BLaER1 (cell line): ENCODE measurements around the gene DDX39A.
"Not testable (repeated sequence)": the region's sequence is repeated elsewhere in the genome, so short reads cannot be mapped to it uniquely, and the experiment has no call there.

Experiments used
- H3K27ac ChIP-seq: shearing (Covaris generic); formaldehyde crosslinking; 2 replicates; pipeline ENCODE4 v1.8.1; 2022
- H3K27me3 ChIP-seq: shearing (Covaris generic); formaldehyde crosslinking; 2 replicates; pipeline ENCODE4 v1.8.1; 2022
- H3K36me3 ChIP-seq: shearing (Covaris generic); formaldehyde crosslinking; 2 replicates; pipeline ENCODE4 v1.8.1; 2022
- H3K4me1 ChIP-seq: shearing (Covaris generic); formaldehyde crosslinking; 2 replicates; pipeline ENCODE4 v1.8.1; 2022
- H3K4me2 ChIP-seq: shearing (Covaris generic); formaldehyde crosslinking; 2 replicates; pipeline ENCODE4 v1.8.1; 2022
- H3K4me3 ChIP-seq: shearing (Covaris generic); formaldehyde crosslinking; 2 replicates; pipeline ENCODE4 v1.8.1; 2022
- H3K9ac ChIP-seq: shearing (Covaris generic); formaldehyde crosslinking; 2 replicates; pipeline ENCODE4 v1.8.1; 2022
- H3K9me3 ChIP-seq: shearing (Covaris generic); formaldehyde crosslinking; 2 replicates; pipeline ENCODE4 v1.8.1; 2022
- H4K20me1 ChIP-seq: shearing (Covaris generic); formaldehyde crosslinking; 2 replicates; pipeline ENCODE4 v1.8.1; 2022
- Cebpa-rat ChIP-seq: shearing (Covaris generic); IDR thresholded peaks from 2 replicates; pipeline ENCODE4 v1.8.1; 2022

The DDX39A gene

DNA sequence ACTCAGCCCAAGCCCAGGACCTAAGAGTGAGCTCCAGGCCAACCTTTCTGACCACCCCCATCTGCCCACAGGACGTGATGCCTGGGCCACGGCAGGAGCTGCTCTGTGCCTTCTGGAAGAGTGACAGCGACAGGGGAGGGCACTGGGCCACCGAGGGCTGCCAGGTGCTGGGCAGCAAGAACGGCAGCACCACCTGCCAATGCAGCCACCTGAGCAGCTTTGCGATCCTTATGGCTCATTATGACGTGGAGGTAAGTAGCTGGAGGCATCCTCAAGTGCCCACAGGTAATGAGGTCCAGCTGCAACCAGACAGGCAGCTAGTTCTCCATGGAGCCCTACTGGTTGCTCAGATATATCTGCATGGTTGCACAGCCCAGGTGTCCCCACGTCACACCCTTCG lies 14.8 kb downstream of the DDX39A start:
- no peak overlapping the region for H3K4me2 ChIP-seq
- H3K4me1 ChIP-seq, result peaks cover 65% of the 10 kb centered on the region
- H3K4me3 ChIP-seq, result no peak overlapping the region
- peaks cover 40% of the 10 kb centered on the region for H4K20me1 ChIP-seq
- H3K27ac ChIP-seq, result no peak overlapping the region
- H3K9me3 ChIP-seq, result no peaks in the 10 kb centered on the region
- no peaks in the 10 kb centered on the region for H3K27me3 ChIP-seq
- no peak for TF ChIP-seq Cebpa-rat
- no peak overlapping the region for H3K9ac ChIP-seq
- peaks cover 88% of the 10 kb centered on the region for H3K36me3 ChIP-seq

GRCh38 chr19:14403145-14403930 lies 15.8 kb downstream of the DDX39A start:
- Histone ChIP-seq H4K20me1 (peaks cover 30% of the 10 kb centered on the region), H3K4me1 (peaks cover 56% of the 10 kb centered on the region), H3K36me3 (peaks cover 88% of the 10 kb centered on the region)
- not testable (repeated sequence) for H3K27me3 ChIP-seq, H3K9ac ChIP-seq, H3K9me3 ChIP-seq, H3K27ac ChIP-seq, H3K4me3 ChIP-seq, H3K4me2 ChIP-seq

DNA sequence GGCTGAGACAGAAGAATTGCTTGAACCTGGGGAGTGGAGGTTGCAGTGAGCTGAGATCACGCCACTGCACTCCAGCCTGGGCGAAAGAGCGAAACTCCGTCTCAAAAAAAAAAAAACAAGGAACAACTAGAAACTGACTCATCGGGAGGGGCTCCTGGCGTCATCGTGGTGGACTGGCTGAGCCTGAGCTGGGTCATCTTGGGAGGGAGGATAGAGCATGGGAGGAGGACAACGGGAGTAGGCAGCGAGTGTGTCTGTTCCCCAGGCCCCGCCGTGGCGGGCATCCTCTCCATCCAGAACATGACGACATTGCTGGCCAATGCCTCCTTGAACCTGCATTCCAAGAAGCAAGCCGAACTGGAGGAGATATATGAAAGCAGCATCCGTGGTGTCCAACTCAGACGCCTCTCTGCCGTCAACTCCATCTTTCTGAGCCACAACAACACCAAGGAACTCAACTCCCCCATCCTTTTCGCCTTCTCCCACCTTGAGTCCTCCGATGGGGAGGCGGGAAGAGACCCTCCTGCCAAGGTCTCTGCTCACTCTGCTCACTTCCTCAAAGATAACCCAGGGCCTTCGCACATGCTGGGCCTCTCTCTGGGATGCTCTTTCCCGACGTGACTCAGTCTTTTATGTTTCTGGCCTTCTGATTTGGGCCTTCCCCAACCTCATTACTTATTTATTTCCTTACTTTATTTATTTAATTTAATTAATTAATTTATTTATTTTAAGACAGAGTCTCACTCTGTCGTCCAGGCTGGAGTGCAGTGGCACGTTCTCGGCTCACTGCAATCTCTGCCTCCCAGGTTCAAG lies 16.6 kb downstream of the DDX39A start:
- H3K4me2 ChIP-seq, result no peak overlapping the region
- H4K20me1 ChIP-seq, result peaks cover 22% of the 10 kb centered on the region
- no peak overlapping the region for H3K9ac ChIP-seq
- no peak overlapping the region for H3K27ac ChIP-seq
- H3K4me3 ChIP-seq, result no peak overlapping the region
- H3K4me1 ChIP-seq, result peaks cover 48% of the 10 kb centered on the region
- TF ChIP-seq Cebpa-rat, result no peak
- H3K27me3 ChIP-seq, result no peaks in the 10 kb centered on the region
- no peaks in the 10 kb centered on the region for H3K9me3 ChIP-seq
- peaks cover 86% of the 10 kb centered on the region for H3K36me3 ChIP-seq

DNA sequence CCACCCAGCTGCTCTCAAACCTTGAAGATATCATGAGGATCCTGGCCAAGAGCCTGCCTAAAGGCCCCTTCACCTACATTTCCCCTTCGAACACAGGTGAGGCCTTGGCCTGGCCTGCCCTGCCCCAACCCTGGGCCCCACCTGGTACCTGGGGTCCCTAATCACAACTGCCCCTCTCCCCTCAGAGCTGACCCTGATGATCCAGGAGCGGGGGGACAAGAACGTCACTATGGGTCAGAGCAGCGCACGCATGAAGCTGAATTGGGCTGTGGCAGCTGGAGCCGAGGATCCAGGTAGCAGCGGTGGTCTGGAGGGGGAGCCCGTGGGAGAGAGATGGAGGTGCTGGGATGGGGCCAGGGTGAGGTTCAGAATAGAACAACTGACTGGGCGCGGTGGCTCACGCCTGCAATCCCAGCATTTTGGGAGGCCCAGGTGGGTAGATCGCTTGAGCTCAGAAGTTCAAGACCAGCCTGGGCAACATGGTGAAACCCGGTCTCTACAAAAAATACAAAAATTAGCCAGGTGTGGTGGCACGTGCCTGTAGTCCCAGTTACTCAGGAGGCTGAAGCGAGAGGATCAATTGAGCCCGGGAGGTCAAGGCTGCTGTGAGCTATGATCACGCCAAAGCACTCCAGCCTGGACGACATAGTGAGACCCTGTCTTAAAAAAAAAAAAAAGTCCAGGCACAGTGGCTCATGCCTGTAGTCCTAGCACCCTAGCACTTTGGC lies 17.5 kb downstream of the DDX39A start:
- Histone ChIP-seq H3K9ac (no peak overlapping the region), H3K4me1 (peaks cover 42% of the 10 kb centered on the region), H4K20me1 (peaks cover 13% of the 10 kb centered on the region), H3K27me3 (no peaks in the 10 kb centered on the region), H3K4me3 (no peak overlapping the region), H3K4me2 (peak overlapping the region; percentile 65), H3K9me3 (no peaks in the 10 kb centered on the region), H3K27ac (peak overlapping the region; percentile 42), H3K36me3 (peaks cover 84% of the 10 kb centered on the region)
- TF ChIP-seq Cebpa-rat, result no peak

GRCh38 chr19:14400951-14401431 lies 18.1 kb downstream of the DDX39A start:
- H3K27ac ChIP-seq, result peak overlapping the region; percentile 42
- no peak overlapping the region for H3K4me3 ChIP-seq
- H4K20me1 ChIP-seq, result peaks cover 10% of the 10 kb centered on the region; the same call in 1 of the 2 replicates
- peak overlapping the region; percentile 65 for H3K4me2 ChIP-seq
- H3K9ac ChIP-seq, result no peak overlapping the region
- no peaks in the 10 kb centered on the region for H3K9me3 ChIP-seq
- H3K27me3 ChIP-seq, result no peaks in the 10 kb centered on the region
- peaks cover 87% of the 10 kb centered on the region for H3K36me3 ChIP-seq
- no peak for TF ChIP-seq Cebpa-rat
- H3K4me1 ChIP-seq, result peaks cover 37% of the 10 kb centered on the region

GRCh38 chr19:14397168-14397567 lies 22.0 kb downstream of the DDX39A start:
- not testable (repeated sequence) for H3K27me3 ChIP-seq, H3K9ac ChIP-seq, H3K27ac ChIP-seq, H4K20me1 ChIP-seq, H3K4me2 ChIP-seq, H3K4me3 ChIP-seq, H3K9me3 ChIP-seq
- H3K4me1 ChIP-seq, result peaks cover 26% of the 10 kb centered on the region
- H3K36me3 ChIP-seq, result peaks cover 89% of the 10 kb centered on the region

DNA sequence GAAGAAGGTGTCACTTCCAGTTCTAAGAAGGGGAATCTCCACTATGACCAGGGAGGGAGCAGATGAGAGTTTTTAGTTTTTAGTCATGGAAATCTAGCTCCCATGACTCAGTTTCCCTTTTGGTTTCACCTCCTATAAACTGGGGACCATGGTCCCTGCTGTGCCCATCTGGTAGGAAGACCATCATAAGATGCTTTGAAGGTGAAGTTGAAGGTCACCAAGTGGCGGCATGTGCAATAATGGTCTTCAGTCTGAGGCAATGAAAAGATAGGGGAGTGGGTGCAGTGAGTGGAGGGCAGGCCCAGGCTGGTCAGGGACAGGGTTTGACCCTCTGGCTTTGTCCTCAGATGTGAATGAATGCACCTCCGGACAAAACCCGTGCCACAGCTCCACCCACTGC lies 22.4 kb downstream of the DDX39A start:
- H3K4me3 ChIP-seq, H4K20me1 ChIP-seq, H3K9ac ChIP-seq, H3K27me3 ChIP-seq, H3K4me2 ChIP-seq, H3K9me3 ChIP-seq, H3K27ac ChIP-seq: not testable (repeated sequence)
- peaks cover 22% of the 10 kb centered on the region for H3K4me1 ChIP-seq
- peaks cover 89% of the 10 kb centered on the region for H3K36me3 ChIP-seq

DNA sequence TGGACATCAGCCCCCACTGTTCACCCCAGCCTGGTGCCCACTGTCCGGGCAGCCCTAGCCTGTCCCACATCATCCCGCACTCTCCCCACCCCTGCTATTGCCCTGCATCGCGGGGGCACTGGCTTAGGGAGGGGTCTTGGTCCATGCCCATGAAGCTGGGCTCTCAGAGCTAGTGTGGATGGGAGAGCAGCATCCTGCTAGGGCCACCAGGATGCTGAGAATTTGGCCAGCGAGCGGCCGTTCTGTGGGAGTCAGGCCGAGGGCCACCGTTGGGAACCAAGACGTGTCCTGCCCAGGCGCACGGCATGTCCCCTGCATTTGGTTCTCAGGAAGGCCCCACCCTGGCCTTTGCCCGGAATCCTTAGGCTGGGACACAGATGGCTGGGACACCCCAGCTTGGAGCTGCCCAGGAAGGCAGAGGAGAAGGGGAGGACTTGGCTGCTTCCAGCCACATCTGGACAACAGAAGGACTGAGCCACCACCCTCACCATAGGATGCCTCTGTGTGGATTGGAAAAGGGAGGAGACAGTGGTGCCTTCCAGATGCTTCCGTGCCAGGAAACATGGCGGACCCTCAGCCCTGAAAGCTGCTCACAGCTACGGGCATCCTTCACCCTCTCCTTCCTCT lies 23.3 kb downstream of the DDX39A start:
- H3K27ac ChIP-seq, result no peak overlapping the region
- TF ChIP-seq Cebpa-rat, result no peak
- no peak overlapping the region for H3K9ac ChIP-seq
- H3K36me3 ChIP-seq, result peaks cover 92% of the 10 kb centered on the region
- no peak overlapping the region for H3K4me3 ChIP-seq
- H3K27me3 ChIP-seq, result no peaks in the 10 kb centered on the region
- no peaks in the 10 kb centered on the region for H3K9me3 ChIP-seq
- peaks cover 13% of the 10 kb centered on the region for H3K4me1 ChIP-seq
- no peak overlapping the region for H3K4me2 ChIP-seq
- H4K20me1 ChIP-seq, result no peaks in the 10 kb centered on the region

DNA sequence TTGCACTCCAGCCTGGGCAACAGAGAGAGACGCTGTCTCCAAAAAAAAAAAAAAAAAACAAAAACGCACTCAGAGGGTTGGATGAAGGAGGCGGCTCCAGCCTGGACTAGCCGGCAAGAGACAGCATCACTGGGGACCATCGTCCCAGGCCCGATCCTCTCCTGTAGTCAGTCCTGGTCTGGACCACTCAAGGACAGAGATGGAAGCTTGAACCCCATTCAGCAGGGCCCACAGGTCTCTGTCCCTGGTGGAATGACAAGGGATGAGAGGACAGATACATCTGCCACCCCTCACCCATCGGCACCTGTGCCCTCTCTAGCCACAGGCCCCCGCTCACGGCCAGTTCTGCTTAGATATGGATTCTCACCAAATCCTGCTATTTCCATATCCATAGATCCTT lies 23.9 kb downstream of the DDX39A start:
- peaks cover 96% of the 10 kb centered on the region for H3K36me3 ChIP-seq
- H3K9ac ChIP-seq, result no peak overlapping the region
- no peak overlapping the region for H3K4me2 ChIP-seq
- TF ChIP-seq Cebpa-rat, result no peak
- H3K27me3 ChIP-seq, result no peaks in the 10 kb centered on the region
- H3K4me1 ChIP-seq, result peaks cover 7% of the 10 kb centered on the region
- no peak overlapping the region for H3K27ac ChIP-seq
- H4K20me1 ChIP-seq, result no peaks in the 10 kb centered on the region
- H3K9me3 ChIP-seq, result no peaks in the 10 kb centered on the region
- no peak overlapping the region for H3K4me3 ChIP-seq
